HCT116 (cell line): Measurements from ENCODE around the gene SEMA4C. TPM values are rescaled to one million over a fixed set of nuclear protein-coding genes. Genes with fewer than 3 reads are reported as not detected.

ENCODE experiments used
- ATAC-seq: fragments of 200-7000 bp; cut with Tn5 transposase; 2 replicates; pipeline ENCODE4 v1.9.1; 2020; ENCODE audit warnings: mild to moderate bottlenecking, moderate library complexity
- BruUV-seq: library from RNA; stranded (reverse); fragments of 400-500 nt; replicated peaks from 2 replicates; lab custom pipeline; 2021; lab: Mats Ljungman, UMichigan
- CTCF ChIA-PET: fragments of 300-600 bp; sonication (Branson Sonifier 250); formaldehyde crosslinking; loops from one replicate; lab custom pipeline; 2021; ENCODE audit warnings: antibody characterized with exemption; lab: Charles Lee
- POLR2A ChIA-PET: fragments of 300-600, 350-600 bp; sonication (Branson Sonifier 250); formaldehyde crosslinking; loops from one replicate; lab custom pipeline; 2021; ENCODE audit warnings: antibody characterized with exemption; lab: Charles Lee
- RAD21 ChIA-PET, 2 experiments: fragments of 300-600 bp; sonication (Branson Sonifier 250); formaldehyde crosslinking; loops; one replicate each; lab custom pipeline; 2023; ENCODE audit warnings: low total read pairs in 2 of 2; ENCODE audit not compliant: uncharacterized antibody in 2 of 2, unreplicated experiment in 2 of 2, low non-redundant PET in 1 of 2; lab: Charles Lee
- DNase-seq: peaks from one replicate; pipeline ENCODE4 v3.0.0-alpha.2; 2010; ENCODE audit warnings: low read depth, low spot score
- H2AFZ ChIP-seq: fragments of 200-600 bp; shearing (Covaris generic), sonication (generic); 2 replicates; pipeline ENCODE4 v1.6.1; 2017; ENCODE audit warnings: low read depth, mixed run types, mixed read lengths, antibody characterized with exemption, low read length; ENCODE audit not compliant: poor library complexity, severe bottlenecking
- H3K27ac ChIP-seq: 2 replicates; pipeline ENCODE4 v1.5.1; 2012; ENCODE audit warnings: low read depth, low read length
- H3K27me3 ChIP-seq: fragments of 200-600 bp; sonication (generic); 2 replicates; pipeline ENCODE4 v1.6.1; 2016; ENCODE audit warnings: mixed run types, low read length, mixed read lengths; ENCODE audit not compliant: insufficient read depth
- H3K36me3 ChIP-seq, 2 experiments: fragments of 200-500 bp in 1 of 2; fragments of 200-600 bp in 1 of 2; sonication (Bioruptor generic) in 1 of 2; sonication (generic) in 1 of 2; 2 replicates each; pipeline versions ENCODE4 v1.5.1 to v1.6.1; 2014 to 2016; ENCODE audit warnings: low read length in 2 of 2, inconsistent platforms in 1 of 2, mixed read lengths in 1 of 2, mixed run types in 1 of 2; ENCODE audit not compliant: insufficient read depth in 2 of 2, control insufficient read depth in 1 of 2
- H3K4me1 ChIP-seq, 2 experiments: fragments of 200-600 bp in 1 of 2; sonication (generic) in 1 of 2; 2 replicates each; pipeline versions ENCODE4 v1.5.1 to v1.6.1; 2012 to 2017; ENCODE audit warnings: low read length in 2 of 2, inconsistent platforms in 1 of 2, mild to moderate bottlenecking in 1 of 2, mixed read lengths in 1 of 2, mixed run types in 1 of 2, moderate library complexity in 1 of 2; ENCODE audit not compliant: insufficient read depth in 2 of 2, control insufficient read depth in 1 of 2
- H3K4me2 ChIP-seq: fragments of 200-600 bp; sonication (generic); 2 replicates; pipeline ENCODE4 v1.6.1; 2017; ENCODE audit warnings: mixed run types, low read length, mixed read lengths
- H3K4me3 ChIP-seq, 2 experiments: fragments of 200-600 bp in 1 of 2; sonication (generic) in 1 of 2; replicated peaks in 1 of 2; 2 replicates each; pipeline ENCODE4 v1.5.1; 2011 to 2016; ENCODE audit warnings: low read length in 2 of 2, control low read depth in 1 of 2, low read depth in 1 of 2, mild to moderate bottlenecking in 1 of 2, mixed read lengths in 1 of 2, mixed run types in 1 of 2
- H3K79me2 ChIP-seq: fragments of 200-600 bp; sonication (generic); 2 replicates; pipeline ENCODE4 v1.6.1; 2017; ENCODE audit warnings: mild to moderate bottlenecking, mixed run types, low read length, moderate library complexity, mixed read lengths; ENCODE audit not compliant: insufficient read depth
- H3K9ac ChIP-seq: fragments of 200-600 bp; sonication (generic); 2 replicates; pipeline ENCODE4 v1.6.1; 2016; ENCODE audit warnings: low read length, mixed read lengths
- H3K9me2 ChIP-seq: fragments of 200-600 bp; sonication (generic), shearing (Covaris generic); 2 replicates; pipeline ENCODE4 v1.6.1; 2017; ENCODE audit warnings: mixed run types, mild to moderate bottlenecking, moderate library complexity; ENCODE audit not compliant: insufficient read depth
- H3K9me3 ChIP-seq, 2 experiments: fragments of 200-500 bp in 1 of 2; fragments of 200-600 bp in 1 of 2; sonication (Bioruptor generic) in 1 of 2; sonication (generic) in 1 of 2; 2 replicates each; pipeline ENCODE4 v1.6.1; 2014 to 2017; ENCODE audit warnings: low read length in 2 of 2, mixed read lengths in 2 of 2, inconsistent platforms in 1 of 2, low read depth in 1 of 2, mild to moderate bottlenecking in 1 of 2, mixed run types in 1 of 2, moderate library complexity in 1 of 2; ENCODE audit not compliant: control insufficient read depth in 1 of 2, insufficient read depth in 1 of 2
- H4K20me1 ChIP-seq: fragments of 200-600 bp; sonication (generic), shearing (Covaris generic); 2 replicates; pipeline ENCODE4 v1.6.1; 2017; ENCODE audit warnings: mixed run types, mild to moderate bottlenecking, moderate library complexity; ENCODE audit not compliant: insufficient read depth
- ATF3 ChIP-seq: IDR thresholded peaks from 2 replicates; pipeline ENCODE4 v1.6.1; 2012
- CTCF ChIP-seq, 3 experiments: fragments of 200-600 bp in 1 of 3; sonication (generic) in 1 of 3; IDR thresholded peaks in 2 of 3; conservative IDR thresholded peaks in 1 of 3; 2 replicates each; pipeline ENCODE4 v1.5.1; 2012 to 2017; ENCODE audit warnings: low read depth in 2 of 3, low read length in 2 of 3, antibody characterized with exemption in 1 of 3, borderline replicate concordance in 1 of 3, control low read depth in 1 of 3, mild to moderate bottlenecking in 1 of 3, mixed read lengths in 1 of 3, mixed run types in 1 of 3, moderate library complexity in 1 of 3; ENCODE audit not compliant: insufficient read depth in 1 of 3
- EGR1 ChIP-seq: IDR thresholded peaks from 2 replicates; pipeline ENCODE4 v1.6.1; 2012; ENCODE audit warnings: low read depth
- ELF1 ChIP-seq: IDR thresholded peaks from 2 replicates; pipeline ENCODE4 v1.6.1; 2012; ENCODE audit warnings: low read depth, borderline replicate concordance
- EZH2 ChIP-seq: fragments of 200-600 bp; sonication (generic); IDR thresholded peaks from 2 replicates; pipeline ENCODE4 v1.6.1; 2017; ENCODE audit warnings: antibody characterized with exemption, mixed run types
- FOSL1 ChIP-seq: IDR thresholded peaks from 2 replicates; pipeline ENCODE4 v1.6.1; 2012; ENCODE audit warnings: low read depth
- POLR2A ChIP-seq: IDR thresholded peaks from 2 replicates; pipeline ENCODE4 v1.7.0; 2011; ENCODE audit warnings: borderline replicate concordance; ENCODE audit not compliant: insufficient read depth, insufficient read length; ENCODE audit errors: extremely low read depth
- POLR2AphosphoS5 ChIP-seq: IDR thresholded peaks from 2 replicates; pipeline ENCODE4 v1.6.1; 2011; ENCODE audit warnings: mild to moderate bottlenecking, low read depth, low read length, moderate library complexity
- RAD21 ChIP-seq: IDR thresholded peaks from 2 replicates; pipeline ENCODE4 v1.6.1; 2012; ENCODE audit warnings: low read depth, mild to moderate bottlenecking
- REST ChIP-seq: IDR thresholded peaks from 2 replicates; pipeline ENCODE4 v1.6.1; 2012; ENCODE audit warnings: low read depth
- SIN3A ChIP-seq: IDR thresholded peaks from 2 replicates; pipeline ENCODE4 v1.6.1; 2012; ENCODE audit warnings: low read depth
- TCF7L2 ChIP-seq: IDR thresholded peaks from 2 replicates; pipeline ENCODE4 v1.7.0; 2011; ENCODE audit warnings: borderline replicate concordance, inconsistent platforms; ENCODE audit not compliant: insufficient read depth, insufficient read length; ENCODE audit errors: extremely low read depth
- YY1 ChIP-seq: IDR thresholded peaks from 2 replicates; pipeline ENCODE4 v1.6.1; 2011; ENCODE audit warnings: low read length, low read depth, moderate library complexity, mild to moderate bottlenecking; ENCODE audit not compliant: insufficient replicate concordance; ENCODE audit errors: extremely low read depth
- ZBTB33 ChIP-seq: IDR thresholded peaks from 2 replicates; pipeline ENCODE4 v1.6.1; 2011; ENCODE audit warnings: mild to moderate bottlenecking, low read length, moderate library complexity; ENCODE audit not compliant: insufficient replicate concordance; ENCODE audit errors: extremely low read depth
- ZFX ChIP-seq: fragments of 450-650 bp; IDR thresholded peaks from 2 replicates; pipeline ENCODE4 v1.6.1; 2017
- ZNF274 ChIP-seq: fragments of 200-500 bp; sonication (Bioruptor generic); IDR thresholded peaks from 2 replicates; pipeline ENCODE4 v1.6.1; 2014; ENCODE audit warnings: mild to moderate bottlenecking, low read depth, low read length, inconsistent platforms
- intact Hi-C: fragments of 100-400 bp; cut with micrococcal nuclease; formaldehyde crosslinking; loops from 2 replicates; pipeline ENCODE4 v1.10.0; 2022
- total RNA-seq: library from RNA; stranded (reverse); gene quantifications from one replicate; pipeline ENCODE4 v1.2.1, GENCODE V29; 2021; ENCODE audit not compliant: unreplicated experiment

SEMA4C gene
- total RNA-seq, 1 experiment from 2014 or later: 25.4 TPM

GRCh38 chr2:96879545-96880040 is 9.7 kb upstream of the SEMA4C start:
- Histone ChIP-seq H3K4me2 (no peak overlapping the region), H3K79me2 (no peaks in the 10 kb centered on the region), H3K27ac (no peak overlapping the region), H3K4me3 (no peak overlapping the region), H3K9me2 (no peaks in the 10 kb centered on the region), H3K27me3 (no peaks in the 10 kb centered on the region), H3K36me3 (no peaks in the 10 kb centered on the region), H3K4me1 (peaks cover 0 to 21% of the 10 kb centered on the region in 2 experiments; a peak in 2 of 4 replicates), H3K9me3 (no peaks in the 10 kb centered on the region), H4K20me1 (no peaks in the 10 kb centered on the region), H2AFZ (no peak overlapping the region), H3K9ac (no peak overlapping the region)
- CTCF ChIA-PET: interaction anchor here (1.4 kb wide), 1 partner anchor 63 kb away, joined by 3 read pairs; the partner anchor contains the start of gene CNNM3
- ATAC-seq (no peak), DNase-seq (no peak)
- RAD21 ChIA-PET: no interaction called here
- intact Hi-C loops: no loop called here
- TF ChIP-seq TCF7L2: no peak
- TF ChIP-seq ATF3: no peak
- no peak for TF ChIP-seq SIN3A
- TF ChIP-seq FOSL1: no peak
- TF ChIP-seq POLR2A: no peak
- TF ChIP-seq EZH2: no peak
- TF ChIP-seq ELF1: no peak
- no peak for TF ChIP-seq CTCF (IDR thresholded peaks at IDR 0.05 in 2 of 3, conservative IDR thresholded peaks at IDR 0.05 in 1 of 3; ENCODE audit: borderline replicate concordance in 1 of 3, insufficient read depth in 1 of 3, low read depth in 2 of 3, low read length in 2 of 3)
- no peak for TF ChIP-seq REST
- TF ChIP-seq ZBTB33: no peak
- no peak for TF ChIP-seq EGR1
- no peak for TF ChIP-seq ZFX
- no peak for TF ChIP-seq YY1
- no peak for TF ChIP-seq ZNF274
- no peak for TF ChIP-seq RAD21
- TF ChIP-seq POLR2AphosphoS5: no peak
- no TSS peak for BruUV-seq
- POLR2A ChIA-PET: no interaction called here
